Measurements from ENCODE around the gene HNRNPUL2. TPM values are rescaled to one million over a fixed set of nuclear protein-coding genes. Genes with fewer than 3 reads are reported as not detected.

The HNRNPUL2 gene
- total and polyA plus RNA-seq, 3 donors from 2014 or later, result 31.8 to 42.9 (median 42.5) TPM

- intact Hi-C loops (cut with DNase I; ENCODE audit: low total_unique reads), result no loop called here
- no peaks in the 10 kb centered on the region for H3K36me3 ChIP-seq (ENCODE audit: low read depth, missing control alignments)
- no peak for TF ChIP-seq CTCF (IDR thresholded peaks at IDR 0.05)
- TF ChIP-seq POLR2A (IDR thresholded peaks at IDR 0.05), result no peak
- H3K27ac ChIP-seq, result peak within 1 kb of the TSS; percentile 44 to 63
- peaks cover 19% of the 10 kb centered on the region for H3K4me1 ChIP-seq
- peak; percentile 75 for DNase-seq
- H3K9me3 ChIP-seq, result no peaks in the 10 kb centered on the region
- H3K4me3 ChIP-seq, result peak within 1 kb of the TSS; percentile 17 to 34
- 35 to 45% methylated on average over 11 of the region's 11 CpGs for WGBS, 2 donors
- no peaks in the 10 kb centered on the region for H3K27me3 ChIP-seq
Observed at GRCh38 chr11:62689421-62690183, 37.7 kb downstream of the HNRNPUL2 start, which contains the start of gene LRRN4CL. Gene LRRN4CL (minus strand): TSS chr11:62689530. CDS start chr11:62688508, 1,022 bp downstream.

GRCh38 chr11:62688491-62688890 lies 38.8 kb downstream of the HNRNPUL2 start:
- intact Hi-C loops (cut with DNase I; ENCODE audit: low total_unique reads), result no loop called here

GRCh38 chr11:62687508-62688396 lies 39.5 kb downstream of the HNRNPUL2 start:
- DNase-seq, result no peak
- H3K27ac ChIP-seq, result peak overlapping the region; percentile 44 to 61

More at GRCh38 chr11:62688491-62688890, 38.8 kb downstream of the HNRNPUL2 start:
- H3K4me3 ChIP-seq, result peak overlapping the region; percentile 17 to 34
- TF ChIP-seq POLR2A (IDR thresholded peaks at IDR 0.05) (no peak), CTCF (IDR thresholded peaks at IDR 0.05) (no peak)
- no peaks in the 10 kb centered on the region for H3K36me3 ChIP-seq (ENCODE audit: low read depth, missing control alignments)
- peak overlapping the region; percentile 44 to 61 for H3K27ac ChIP-seq
- DNase-seq, result no peak
- no peaks in the 10 kb centered on the region for H3K27me3 ChIP-seq
- H3K9me3 ChIP-seq, result no peaks in the 10 kb centered on the region
- WGBS, 2 donors, result 25 to 28% methylated on average over 1 of the region's 1 CpG
- peaks cover 19% of the 10 kb centered on the region for H3K4me1 ChIP-seq

GRCh38 chr11:62682518-62682917 lies 44.7 kb downstream of the HNRNPUL2 start:
- H3K27me3 ChIP-seq, result no peaks in the 10 kb centered on the region
- H3K4me1 ChIP-seq, result peaks cover 16% of the 10 kb centered on the region
- no peaks in the 10 kb centered on the region for H3K9me3 ChIP-seq
- TF ChIP-seq POLR2A (IDR thresholded peaks at IDR 0.05) (no peak), CTCF (IDR thresholded peaks at IDR 0.05) (no peak)
- no peak overlapping the region for H3K4me3 ChIP-seq
- H3K36me3 ChIP-seq (ENCODE audit: low read depth, missing control alignments), result no peaks in the 10 kb centered on the region
- DNase-seq, result no peak
- H3K27ac ChIP-seq, result no peak overlapping the region
- 91 to 93% methylated on average over 7 of the region's 7 CpGs for WGBS, 2 donors
- intact Hi-C loops (cut with DNase I; ENCODE audit: low total_unique reads), result no loop called here

More at GRCh38 chr11:62687508-62688396, 39.5 kb downstream of the HNRNPUL2 start:
- 38 to 66% methylated on average over 17 to 63 of the region's 74 CpGs for WGBS, 2 donors
- Histone ChIP-seq H3K9me3 (no peaks in the 10 kb centered on the region), H3K4me1 (peaks cover 19% of the 10 kb centered on the region), H3K27me3 (no peaks in the 10 kb centered on the region), H3K4me3 (peak overlapping the region; percentile 17 to 34), H3K36me3 (ENCODE audit: low read depth, missing control alignments) (no peaks in the 10 kb centered on the region)
- TF ChIP-seq POLR2A (IDR thresholded peaks at IDR 0.05) (no peak), CTCF (IDR thresholded peaks at IDR 0.05) (no peak)
- intact Hi-C loops (cut with DNase I; ENCODE audit: low total_unique reads), result no loop called here

All from testis (tissue), 3 donors.